IMR-90 (cell line): ENCODE data around the gene SPECC1L. TPM values are rescaled to one million over a fixed set of nuclear protein-coding genes. Genes with fewer than 3 reads are reported as not detected.

Experiments
- ATAC-seq: fragments of 200-7000 bp; cut with Tn5 transposase; 2 replicates; pipeline ENCODE4 v1.9.1; 2020; ENCODE audit warnings: low read depth, mild to moderate bottlenecking, moderate library complexity
- BruUV-seq: library from RNA; stranded (reverse); fragments of 400-500 nt; replicated peaks from 2 replicates; lab custom pipeline; 2021; lab: Mats Ljungman, UMichigan
- CTCF ChIA-PET: fragments of 300-600 bp; formaldehyde crosslinking; extraction: SDS; loops from one replicate; lab custom pipeline; 2021; ENCODE audit warnings: antibody characterized with exemption; lab: Yijun Ruan, JAX
- POLR2A ChIA-PET: fragments of 300-600 bp; sonication (Branson Sonifier 250); formaldehyde crosslinking; loops from one replicate; lab custom pipeline; 2022; ENCODE audit warnings: antibody characterized with exemption; ENCODE audit not compliant: unreplicated experiment; lab: Charles Lee
- DNase-seq: peaks from one replicate; pipeline ENCODE4 v3.0.0; 2013
- H2AFZ ChIP-seq: replicated peaks from 2 replicates; pipeline ENCODE3; 2013; ENCODE audit warnings: low read length, mild to moderate bottlenecking; ENCODE audit not compliant: poor library complexity
- H2AK5ac ChIP-seq: 2 replicates; pipeline ENCODE4 v1.6.1; 2013; ENCODE audit warnings: low read depth, low read length, inconsistent platforms
- H2AK9ac ChIP-seq: replicated peaks from 2 replicates; pipeline ENCODE3; 2013; ENCODE audit warnings: mild to moderate bottlenecking, low read depth, low read length, moderate library complexity; ENCODE audit not compliant: poor library complexity
- H2BK120ac ChIP-seq: 2 replicates; pipeline ENCODE4 v1.6.1; 2013; ENCODE audit warnings: low read depth, low read length, inconsistent platforms
- H2BK15ac ChIP-seq: 3 replicates; pipeline ENCODE4 v1.6.1; 2013; ENCODE audit warnings: low read depth, low read length, inconsistent platforms
- H2BK20ac ChIP-seq: 2 replicates; pipeline ENCODE4 v1.6.1; 2013; ENCODE audit warnings: low read depth, mild to moderate bottlenecking, inconsistent platforms, low read length, moderate library complexity
- H2BK5ac ChIP-seq: 2 replicates; pipeline ENCODE4 v1.6.1; 2013; ENCODE audit warnings: mild to moderate bottlenecking, low read depth, low read length, inconsistent platforms; ENCODE audit not compliant: poor library complexity, severe bottlenecking
- H3K14ac ChIP-seq: replicated peaks from 2 replicates; pipeline ENCODE4 v1.6.1; 2013; ENCODE audit warnings: low read depth, low read length, inconsistent platforms
- H3K18ac ChIP-seq: 2 replicates; pipeline ENCODE4 v1.6.1; 2013; ENCODE audit warnings: low read depth, low read length, control low read depth
- H3K23ac ChIP-seq: 2 replicates; pipeline ENCODE4 v1.6.1; 2013; ENCODE audit warnings: low read depth, low read length, inconsistent platforms
- H3K27ac ChIP-seq: 2 replicates; pipeline ENCODE4 v1.5.1; 2013; ENCODE audit warnings: mild to moderate bottlenecking, control low read depth, low read length; ENCODE audit not compliant: insufficient read depth
- H3K27me3 ChIP-seq: 2 replicates; pipeline ENCODE4 v1.6.1; 2013; ENCODE audit warnings: low read length; ENCODE audit not compliant: control insufficient read depth, insufficient read depth
- H3K36me3 ChIP-seq: 2 replicates; pipeline ENCODE4 v1.6.1; 2013; ENCODE audit warnings: low read length, mixed read lengths; ENCODE audit not compliant: control insufficient read depth, insufficient read depth
- H3K4ac ChIP-seq: 2 replicates; pipeline ENCODE4 v1.6.1; 2013; ENCODE audit warnings: low read depth, low read length, inconsistent platforms
- H3K4me1 ChIP-seq: 2 replicates; pipeline ENCODE4 v1.6.1; 2013; ENCODE audit warnings: low read length, mixed read lengths; ENCODE audit not compliant: control insufficient read depth, insufficient read depth
- H3K4me2 ChIP-seq: 2 replicates; pipeline ENCODE4 v1.6.1; 2013; ENCODE audit warnings: low read depth, mild to moderate bottlenecking, control low read depth, low read length, moderate library complexity
- H3K4me3 ChIP-seq: 2 replicates; pipeline ENCODE4 v1.5.1; 2013; ENCODE audit warnings: low read depth, mild to moderate bottlenecking, control low read depth, low read length, moderate library complexity; ENCODE audit not compliant: insufficient read depth
- H3K56ac ChIP-seq: 2 replicates; pipeline ENCODE4 v1.6.1; 2013; ENCODE audit warnings: low read length, inconsistent platforms; ENCODE audit not compliant: insufficient read depth; ENCODE audit errors: extremely low read depth
- H3K79me1 ChIP-seq, 2 experiments: 2 replicates each; pipeline ENCODE4 v1.6.1; 2013; ENCODE audit warnings: low read length in 2 of 2, inconsistent platforms in 1 of 2, low read depth in 1 of 2
- H3K9ac ChIP-seq: 2 replicates; pipeline ENCODE4 v1.6.1; 2013; ENCODE audit warnings: low read depth, low read length, control low read depth
- H3K9me1 ChIP-seq: 2 replicates; pipeline ENCODE4 v1.6.1; 2013; ENCODE audit warnings: low read length, inconsistent platforms; ENCODE audit not compliant: insufficient read depth
- H3K9me3 ChIP-seq: 2 replicates; pipeline ENCODE4 v1.6.1; 2013; ENCODE audit warnings: low read length; ENCODE audit not compliant: control insufficient read depth, insufficient read depth
- H4K20me1 ChIP-seq: 2 replicates; pipeline ENCODE4 v1.6.1; 2013; ENCODE audit warnings: low read length, inconsistent platforms; ENCODE audit not compliant: insufficient read depth
- H4K5ac ChIP-seq: 2 replicates; pipeline ENCODE4 v1.6.1; 2013; ENCODE audit warnings: mild to moderate bottlenecking, low read depth, low read length, control low read depth
- H4K8ac ChIP-seq, 2 experiments: 2 replicates each; pipeline ENCODE4 v1.6.1; 2013; ENCODE audit warnings: low read depth in 2 of 2, low read length in 2 of 2, control low read depth in 1 of 2, inconsistent platforms in 1 of 2
- H4K91ac ChIP-seq: 2 replicates; pipeline ENCODE4 v1.6.1; 2013; ENCODE audit warnings: low read depth, low read length, inconsistent platforms; ENCODE audit not compliant: insufficient read depth
- BHLHE40 ChIP-seq: fragments of 150-350 bp; IDR thresholded peaks from 2 replicates; pipeline ENCODE4 v1.6.1; 2016; ENCODE audit warnings: mild to moderate bottlenecking, low read depth, low read length
- CEBPB ChIP-seq: IDR thresholded peaks from 2 replicates; pipeline ENCODE4 v1.6.1; 2012; ENCODE audit warnings: low read depth, low read length, improper control_type of control experiment
- CHD1 ChIP-seq: IDR thresholded peaks from 2 replicates; pipeline ENCODE4 v1.6.1; 2012; ENCODE audit warnings: low read depth, low read length, improper control_type of control experiment
- CTCF ChIP-seq: conservative IDR thresholded peaks from 2 replicates; pipeline ENCODE4 v1.5.1; 2012; ENCODE audit warnings: mild to moderate bottlenecking, low read depth, low read length, improper control_type of control experiment
- FOS ChIP-seq: fragments of 150-350 bp; IDR thresholded peaks from 2 replicates; pipeline ENCODE4 v1.6.1; 2016; ENCODE audit warnings: low read depth, low read length
- MAFK ChIP-seq: IDR thresholded peaks from 2 replicates; pipeline ENCODE4 v1.6.1; 2012; ENCODE audit warnings: low read depth, low read length, improper control_type of control experiment
- MAZ ChIP-seq: IDR thresholded peaks from 2 replicates; pipeline ENCODE4 v1.6.1; 2012; ENCODE audit warnings: low read depth, mild to moderate bottlenecking, low read length, improper control_type of control experiment, moderate library complexity, borderline replicate concordance
- MXI1 ChIP-seq: IDR thresholded peaks from 2 replicates; pipeline ENCODE4 v1.6.1; 2012; ENCODE audit warnings: low read depth, mild to moderate bottlenecking, low read length, moderate library complexity, borderline replicate concordance
- NFE2L2 ChIP-seq: fragments of 150-350 bp; IDR thresholded peaks from 2 replicates; pipeline ENCODE4 v1.6.1; 2016; ENCODE audit warnings: low read depth, mild to moderate bottlenecking, low read length
- POLR2A ChIP-seq: IDR thresholded peaks from 2 replicates; pipeline ENCODE4 v1.6.1; 2012; ENCODE audit warnings: mild to moderate bottlenecking, low read depth, low read length
- RAD21 ChIP-seq: IDR thresholded peaks from 2 replicates; pipeline ENCODE4 v1.6.1; 2012; ENCODE audit warnings: low read length, improper control_type of control experiment
- RCOR1 ChIP-seq: IDR thresholded peaks from 2 replicates; pipeline ENCODE4 v1.6.1; 2012; ENCODE audit warnings: mild to moderate bottlenecking, low read length, improper control_type of control experiment; ENCODE audit not compliant: insufficient replicate concordance
- RFX5 ChIP-seq: IDR thresholded peaks from 2 replicates; pipeline ENCODE4 v1.8.0; 2012; ENCODE audit warnings: low read depth, mild to moderate bottlenecking, low read length, moderate library complexity
- SMC3 ChIP-seq: fragments of 150-350 bp; IDR thresholded peaks from 2 replicates; pipeline ENCODE4 v1.6.1; 2016; ENCODE audit warnings: low read depth, mild to moderate bottlenecking, antibody characterized with exemption, low read length, moderate library complexity
- WGBS, 2 experiments: methylation state at CpG; one replicate each; pipeline versions ENCODE4 v1.1.5 to v1.1.7; 2013; ENCODE audit warnings: missing lambda C conversion rate in 2 of 2; ENCODE audit not compliant: insufficient read length in 1 of 2; ENCODE audit errors: extremely low coverage in 2 of 2; 5-methylcytosine and 5-hydroxymethylcytosine counted together
- dilution Hi-C: fragments of 300-500 bp; cut with HindIII; formaldehyde crosslinking; loops from one replicate; pipeline ENCODE4 v1.14.3; 2018; ENCODE audit warnings: low sequenced_read_pairs; ENCODE audit not compliant: unreplicated experiment
- in situ Hi-C: fragments of 300-500 bp; cut with MboI; formaldehyde crosslinking; loops from 3 replicates; pipeline ENCODE4 v1.14.3; 2019; ENCODE audit warnings: low sequenced_read_pairs, inconsistent platforms, mixed read lengths
- intact Hi-C: fragments of 100-400 bp; cut with micrococcal nuclease; formaldehyde crosslinking; loops from 2 replicates; pipeline ENCODE4 v1.10.0; 2022
- polyA plus RNA-seq, 3 experiments: library from polyadenylated mRNA; depleted of rRNA; stranded (reverse); fragments of >200 nt; gene quantifications; 2 replicates each; pipeline ENCODE4 v1.2.3, GENCODE V29; 2012; ENCODE audit warnings: low replicate concordance in 1 of 3
- total RNA-seq: library from RNA; depleted of rRNA; stranded (reverse); fragments of >200 nt; gene quantifications from 2 replicates; pipeline ENCODE4 v1.2.3, GENCODE V29; 2012
- TF ChIP-seq, protein P1 (sequence below): fragments of 150-350 bp; IDR thresholded peaks from 2 replicates; pipeline ENCODE4 v1.6.1; 2017; ENCODE audit warnings: mild to moderate bottlenecking, antibody characterized with exemption, low read length, low read depth
- TF ChIP-seq, protein P2 (sequence below): fragments of 150-350 bp; IDR thresholded peaks from 2 replicates; pipeline ENCODE4 v1.6.1; 2016; ENCODE audit warnings: low read depth, mild to moderate bottlenecking, low read length, moderate library complexity, borderline replicate concordance

Gene SPECC1L
- total and polyA plus RNA-seq, 2 of the 4 experiments (the other 2 are of a cell fraction) = 18.7 to 44.1 TPM

- Histone ChIP-seq H2AK9ac (no peak overlapping the region), H3K36me3 (no peaks in the 10 kb centered on the region), H3K23ac (peak overlapping the region; percentile 81; the same call in 1 of the 2 replicates), H3K4me3 (no peak overlapping the region), H4K8ac (peak overlapping the region; percentile 26 to 78; a peak in 3 of 4 replicates), H3K27me3 (no peaks in the 10 kb centered on the region), H4K91ac (peak overlapping the region; percentile 86), H3K14ac (peak overlapping the region; percentile 84), H3K9me3 (no peaks in the 10 kb centered on the region), H2BK20ac (peak overlapping the region; percentile 65), H3K79me1 (no peaks in the 10 kb centered on the region), H3K4me2 (no peak overlapping the region), H2AK5ac (peak overlapping the region; percentile 74), H2AFZ (peak overlapping the region; percentile 76), H2BK15ac (peak overlapping the region; percentile 96; the same call in 2 of the 3 replicates), H3K18ac (peak overlapping the region; percentile 66; the same call in 1 of the 2 replicates), H2BK5ac (peak overlapping the region; percentile 71), H3K9ac (no peak overlapping the region), H4K5ac (peak overlapping the region; percentile 6; the same call in 1 of the 2 replicates), H3K27ac (0 out of 2 replicates have a peak overlapping the region, but pooled peaks have one; percentile 28), H3K9me1 (peaks cover 6% of the 10 kb centered on the region), H3K56ac (0 out of 2 replicates have a peak overlapping the region, but pooled peaks have one; percentile 8), H4K20me1 (no peaks in the 10 kb centered on the region), H3K4ac (peak overlapping the region; percentile 84), H3K4me1 (peaks cover 16% of the 10 kb centered on the region), H2BK120ac (peak overlapping the region; percentile 88)
- ATAC-seq (no peak), DNase-seq (no peak)
- dilution Hi-C loops (no loop called here), in situ Hi-C loops (no loop called here), intact Hi-C loops (no loop called here)
- no peak for TF ChIP-seq BHLHE40
- TF ChIP-seq SMC3 = no peak
- no peak for TF ChIP-seq NFE2L2
- no peak for TF ChIP-seq CEBPB
- TF ChIP-seq FOS = no peak
- no peak for TF ChIP-seq RCOR1
- no peak for TF ChIP-seq RAD21
- TF ChIP-seq MXI1 = no peak
- TF ChIP-seq CHD1 = no peak
- TF ChIP-seq, protein P1, sequence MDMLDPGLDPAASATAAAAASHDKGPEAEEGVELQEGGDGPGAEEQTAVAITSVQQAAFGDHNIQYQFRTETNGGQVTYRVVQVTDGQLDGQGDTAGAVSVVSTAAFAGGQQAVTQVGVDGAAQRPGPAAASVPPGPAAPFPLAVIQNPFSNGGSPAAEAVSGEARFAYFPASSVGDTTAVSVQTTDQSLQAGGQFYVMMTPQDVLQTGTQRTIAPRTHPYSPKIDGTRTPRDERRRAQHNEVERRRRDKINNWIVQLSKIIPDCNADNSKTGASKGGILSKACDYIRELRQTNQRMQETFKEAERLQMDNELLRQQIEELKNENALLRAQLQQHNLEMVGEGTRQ = no peak
- TF ChIP-seq MAZ = no peak
- no peak for TF ChIP-seq CTCF
- TF ChIP-seq MAFK = no peak
- no peak for TF ChIP-seq POLR2A
- TF ChIP-seq RFX5 = no peak
- TF ChIP-seq, protein P2, sequence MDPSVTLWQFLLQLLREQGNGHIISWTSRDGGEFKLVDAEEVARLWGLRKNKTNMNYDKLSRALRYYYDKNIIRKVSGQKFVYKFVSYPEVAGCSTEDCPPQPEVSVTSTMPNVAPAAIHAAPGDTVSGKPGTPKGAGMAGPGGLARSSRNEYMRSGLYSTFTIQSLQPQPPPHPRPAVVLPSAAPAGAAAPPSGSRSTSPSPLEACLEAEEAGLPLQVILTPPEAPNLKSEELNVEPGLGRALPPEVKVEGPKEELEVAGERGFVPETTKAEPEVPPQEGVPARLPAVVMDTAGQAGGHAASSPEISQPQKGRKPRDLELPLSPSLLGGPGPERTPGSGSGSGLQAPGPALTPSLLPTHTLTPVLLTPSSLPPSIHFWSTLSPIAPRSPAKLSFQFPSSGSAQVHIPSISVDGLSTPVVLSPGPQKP = no peak
- no CpG with 5 or more reads among the region's 3 CpGs for WGBS, 2 experiments
- ChIA-PET CTCF (no interaction called here), POLR2A (no interaction called here)
- no TSS peak for BruUV-seq
Measured at GRCh38 chr22:24465975-24466374, 195.3 kb downstream of the SPECC1L start.
